ENCODE data around the gene MYH10.
A peak's percentile ranks its signal among the peaks of the same experiment; 100 is the strongest.

The MYH10 gene

DNA sequence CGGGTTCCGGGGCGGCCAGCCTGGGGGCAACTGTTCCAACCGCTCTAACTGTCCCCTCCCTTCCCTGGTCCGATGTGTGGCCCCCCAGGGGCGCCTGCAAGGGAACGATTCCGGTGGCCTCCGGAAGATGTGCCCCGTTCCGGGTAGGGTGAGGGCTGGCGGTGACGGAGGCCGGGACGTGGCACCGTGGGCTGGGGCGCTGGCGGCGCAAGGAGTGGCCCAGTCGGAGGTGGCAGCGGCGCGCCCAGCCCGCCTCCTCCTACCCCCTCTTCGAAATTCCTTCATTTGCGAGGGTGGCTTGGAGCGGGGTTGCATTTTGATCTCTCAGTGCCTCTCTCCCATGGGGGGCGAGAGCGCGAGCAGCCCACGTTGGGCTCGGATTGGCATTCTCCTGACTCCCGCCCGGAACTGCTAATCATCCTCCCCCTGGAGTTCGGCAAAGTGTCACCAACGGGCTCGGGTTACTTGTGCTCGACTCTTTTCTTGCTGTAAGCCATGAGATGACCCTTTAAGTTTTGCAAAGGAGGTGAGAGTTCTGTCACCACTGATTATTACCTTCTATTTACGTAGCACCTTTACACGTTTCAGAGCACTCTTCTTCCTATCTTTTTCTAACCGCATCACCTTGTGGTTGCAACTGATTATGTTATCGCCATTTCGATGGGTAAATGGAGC, 194.2 kb downstream of the MYH10 start (continued):
- TF ChIP-seq OVOL3 (tag by site-specific recombination; IDR thresholded peaks at IDR 0.05): peak; percentile 23; the same call in 1 of the 2 replicates
- TF ChIP-seq, protein P1, sequence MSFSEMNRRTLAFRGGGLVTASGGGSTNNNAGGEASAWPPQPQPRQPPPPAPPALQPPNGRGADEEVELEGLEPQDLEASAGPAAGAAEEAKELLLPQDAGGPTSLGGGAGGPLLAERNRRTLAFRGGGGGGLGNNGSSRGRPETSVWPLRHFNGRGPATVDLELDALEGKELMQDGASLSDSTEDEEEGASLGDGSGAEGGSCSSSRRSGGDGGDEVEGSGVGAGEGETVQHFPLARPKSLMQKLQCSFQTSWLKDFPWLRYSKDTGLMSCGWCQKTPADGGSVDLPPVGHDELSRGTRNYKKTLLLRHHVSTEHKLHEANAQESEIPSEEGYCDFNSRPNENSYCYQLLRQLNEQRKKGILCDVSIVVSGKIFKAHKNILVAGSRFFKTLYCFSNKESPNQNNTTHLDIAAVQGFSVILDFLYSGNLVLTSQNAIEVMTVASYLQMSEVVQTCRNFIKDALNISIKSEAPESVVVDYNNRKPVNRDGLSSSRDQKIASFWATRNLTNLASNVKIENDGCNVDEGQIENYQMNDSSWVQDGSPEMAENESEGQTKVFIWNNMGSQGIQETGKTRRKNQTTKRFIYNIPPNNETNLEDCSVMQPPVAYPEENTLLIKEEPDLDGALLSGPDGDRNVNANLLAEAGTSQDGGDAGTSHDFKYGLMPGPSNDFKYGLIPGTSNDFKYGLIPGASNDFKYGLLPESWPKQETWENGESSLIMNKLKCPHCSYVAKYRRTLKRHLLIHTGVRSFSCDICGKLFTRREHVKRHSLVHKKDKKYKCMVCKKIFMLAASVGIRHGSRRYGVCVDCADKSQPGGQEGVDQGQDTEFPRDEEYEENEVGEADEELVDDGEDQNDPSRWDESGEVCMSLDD (tag by site-specific recombination; IDR thresholded peaks at IDR 0.05): peak; percentile 15; the same call in 1 of the 2 replicates
- peak; percentile 70 for TF ChIP-seq ZNF366 (tag by site-specific recombination; conservative IDR thresholded peaks at IDR 0.05)
- TF ChIP-seq, protein P2, sequence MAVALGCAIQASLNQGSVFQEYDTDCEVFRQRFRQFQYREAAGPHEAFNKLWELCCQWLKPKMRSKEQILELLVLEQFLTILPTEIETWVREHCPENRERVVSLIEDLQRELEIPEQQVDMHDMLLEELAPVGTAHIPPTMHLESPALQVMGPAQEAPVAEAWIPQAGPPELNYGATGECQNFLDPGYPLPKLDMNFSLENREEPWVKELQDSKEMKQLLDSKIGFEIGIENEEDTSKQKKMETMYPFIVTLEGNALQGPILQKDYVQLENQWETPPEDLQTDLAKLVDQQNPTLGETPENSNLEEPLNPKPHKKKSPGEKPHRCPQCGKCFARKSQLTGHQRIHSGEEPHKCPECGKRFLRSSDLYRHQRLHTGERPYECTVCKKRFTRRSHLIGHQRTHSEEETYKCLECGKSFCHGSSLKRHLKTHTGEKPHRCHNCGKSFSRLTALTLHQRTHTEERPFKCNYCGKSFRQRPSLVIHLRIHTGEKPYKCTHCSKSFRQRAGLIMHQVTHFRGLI (tag by site-specific recombination; IDR thresholded peaks at IDR 0.05): peak; percentile 24; the same call in 1 of the 2 replicates
- no peak for TF ChIP-seq ZFP3 (tag by site-specific recombination; IDR thresholded peaks at IDR 0.05; ENCODE audit: low read depth)
- TF ChIP-seq SP2 (tag by site-specific recombination; IDR thresholded peaks at IDR 0.05): peak; percentile 25
- no peak for TF ChIP-seq WT1 (tag by site-specific recombination; IDR thresholded peaks at IDR 0.05)
- TF ChIP-seq GLIS2 (tag by site-specific recombination; IDR thresholded peaks at IDR 0.05): peak; percentile 95
- TF ChIP-seq ZNF394 (tag by site-specific recombination; IDR thresholded peaks at IDR 0.05; ENCODE audit: borderline replicate concordance): 0 out of 2 replicates have a peak, but pooled peaks have one; percentile 26
- TF ChIP-seq, protein P3, sequence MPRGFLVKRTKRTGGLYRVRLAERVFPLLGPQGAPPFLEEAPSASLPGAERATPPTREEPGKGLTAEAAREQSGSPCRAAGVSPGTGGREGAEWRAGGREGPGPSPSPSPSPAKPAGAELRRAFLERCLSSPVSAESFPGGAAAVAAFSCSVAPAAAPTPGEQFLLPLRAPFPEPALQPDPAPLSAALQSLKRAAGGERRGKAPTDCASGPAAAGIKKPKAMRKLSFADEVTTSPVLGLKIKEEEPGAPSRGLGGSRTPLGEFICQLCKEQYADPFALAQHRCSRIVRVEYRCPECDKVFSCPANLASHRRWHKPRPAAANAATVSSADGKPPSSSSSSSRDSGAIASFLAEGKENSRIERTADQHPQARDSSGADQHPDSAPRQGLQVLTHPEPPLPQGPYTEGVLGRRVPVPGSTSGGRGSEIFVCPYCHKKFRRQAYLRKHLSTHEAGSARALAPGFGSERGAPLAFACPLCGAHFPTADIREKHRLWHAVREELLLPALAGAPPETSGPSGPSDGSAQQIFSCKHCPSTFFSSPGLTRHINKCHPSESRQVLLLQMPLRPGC (tag by site-specific recombination; IDR thresholded peaks at IDR 0.05): peak; percentile 32; the same call in 1 of the 2 replicates
- no peak for TF ChIP-seq SETDB1 (IDR thresholded peaks at IDR 0.05; ENCODE audit: insufficient read length, low read length)
- peak; percentile 92 for TF ChIP-seq ZBTB20 (tag by site-specific recombination; IDR thresholded peaks at IDR 0.05)
- peak; percentile 70 for TF ChIP-seq ZBTB8A (tag by site-specific recombination; IDR thresholded peaks at IDR 0.05)
- TF ChIP-seq KLF8 (tag by site-specific recombination; IDR thresholded peaks at IDR 0.05): peak; percentile 88
- no peak for TF ChIP-seq ZNF174 (tag by site-specific recombination; IDR thresholded peaks at IDR 0.05)
- TF ChIP-seq ZNF2 (tag by site-specific recombination; IDR thresholded peaks at IDR 0.05): peak; percentile 46; the same call in 1 of the 2 replicates
- TF ChIP-seq ZNF335 (tag by site-specific recombination; conservative IDR thresholded peaks at IDR 0.05): peak; percentile 86
- peak; percentile 81 for TF ChIP-seq ZBTB17 (tag by site-specific recombination; IDR thresholded peaks at IDR 0.05)
- no peak for TF ChIP-seq SALL2 (tag by site-specific recombination; IDR thresholded peaks at IDR 0.05; ENCODE audit: borderline replicate concordance)
- TF ChIP-seq, protein P4, sequence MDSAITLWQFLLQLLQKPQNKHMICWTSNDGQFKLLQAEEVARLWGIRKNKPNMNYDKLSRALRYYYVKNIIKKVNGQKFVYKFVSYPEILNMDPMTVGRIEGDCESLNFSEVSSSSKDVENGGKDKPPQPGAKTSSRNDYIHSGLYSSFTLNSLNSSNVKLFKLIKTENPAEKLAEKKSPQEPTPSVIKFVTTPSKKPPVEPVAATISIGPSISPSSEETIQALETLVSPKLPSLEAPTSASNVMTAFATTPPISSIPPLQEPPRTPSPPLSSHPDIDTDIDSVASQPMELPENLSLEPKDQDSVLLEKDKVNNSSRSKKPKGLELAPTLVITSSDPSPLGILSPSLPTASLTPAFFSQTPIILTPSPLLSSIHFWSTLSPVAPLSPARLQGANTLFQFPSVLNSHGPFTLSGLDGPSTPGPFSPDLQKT (IDR thresholded peaks at IDR 0.05; ENCODE audit: borderline replicate concordance, low read depth, low read length): no peak
- 0 out of 2 replicates have a peak, but pooled peaks have one; percentile 78 for TF ChIP-seq ZBTB48 (tag by site-specific recombination; IDR thresholded peaks at IDR 0.05)
- peak; percentile 65 for TF ChIP-seq ZNF341 (tag by site-specific recombination; IDR thresholded peaks at IDR 0.05; ENCODE audit: low read depth)
- TF ChIP-seq, protein P5, sequence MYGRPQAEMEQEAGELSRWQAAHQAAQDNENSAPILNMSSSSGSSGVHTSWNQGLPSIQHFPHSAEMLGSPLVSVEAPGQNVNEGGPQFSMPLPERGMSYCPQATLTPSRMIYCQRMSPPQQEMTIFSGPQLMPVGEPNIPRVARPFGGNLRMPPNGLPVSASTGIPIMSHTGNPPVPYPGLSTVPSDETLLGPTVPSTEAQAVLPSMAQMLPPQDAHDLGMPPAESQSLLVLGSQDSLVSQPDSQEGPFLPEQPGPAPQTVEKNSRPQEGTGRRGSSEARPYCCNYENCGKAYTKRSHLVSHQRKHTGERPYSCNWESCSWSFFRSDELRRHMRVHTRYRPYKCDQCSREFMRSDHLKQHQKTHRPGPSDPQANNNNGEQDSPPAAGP (tag by site-specific recombination; IDR thresholded peaks at IDR 0.05): peak; percentile 39; the same call in 1 of the 2 replicates
